ENCODE measurements around the gene ABHD17A.

DNA sequence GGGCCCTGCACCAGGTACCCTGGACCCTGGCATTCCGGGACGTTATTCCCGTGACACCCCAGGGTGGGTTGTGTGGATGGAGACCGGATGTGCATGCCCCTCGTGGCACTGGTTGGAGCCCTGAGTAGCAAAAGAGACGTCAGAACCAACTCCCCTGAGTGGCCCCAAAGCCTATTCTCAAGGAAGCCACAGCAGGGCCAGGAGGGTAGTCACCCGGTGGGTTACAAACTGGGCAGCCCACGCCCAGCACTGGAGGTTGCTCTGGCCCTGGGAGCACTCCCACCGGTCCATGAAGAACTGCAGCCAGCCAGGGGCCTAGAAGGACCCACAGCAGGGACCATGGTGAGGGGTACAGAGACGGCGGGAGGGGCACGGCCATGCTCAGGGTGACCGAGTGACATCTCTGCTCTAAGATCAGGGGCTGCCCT, 29.5 kb downstream of the ABHD17A start:
- TF ChIP-seq, protein P1, sequence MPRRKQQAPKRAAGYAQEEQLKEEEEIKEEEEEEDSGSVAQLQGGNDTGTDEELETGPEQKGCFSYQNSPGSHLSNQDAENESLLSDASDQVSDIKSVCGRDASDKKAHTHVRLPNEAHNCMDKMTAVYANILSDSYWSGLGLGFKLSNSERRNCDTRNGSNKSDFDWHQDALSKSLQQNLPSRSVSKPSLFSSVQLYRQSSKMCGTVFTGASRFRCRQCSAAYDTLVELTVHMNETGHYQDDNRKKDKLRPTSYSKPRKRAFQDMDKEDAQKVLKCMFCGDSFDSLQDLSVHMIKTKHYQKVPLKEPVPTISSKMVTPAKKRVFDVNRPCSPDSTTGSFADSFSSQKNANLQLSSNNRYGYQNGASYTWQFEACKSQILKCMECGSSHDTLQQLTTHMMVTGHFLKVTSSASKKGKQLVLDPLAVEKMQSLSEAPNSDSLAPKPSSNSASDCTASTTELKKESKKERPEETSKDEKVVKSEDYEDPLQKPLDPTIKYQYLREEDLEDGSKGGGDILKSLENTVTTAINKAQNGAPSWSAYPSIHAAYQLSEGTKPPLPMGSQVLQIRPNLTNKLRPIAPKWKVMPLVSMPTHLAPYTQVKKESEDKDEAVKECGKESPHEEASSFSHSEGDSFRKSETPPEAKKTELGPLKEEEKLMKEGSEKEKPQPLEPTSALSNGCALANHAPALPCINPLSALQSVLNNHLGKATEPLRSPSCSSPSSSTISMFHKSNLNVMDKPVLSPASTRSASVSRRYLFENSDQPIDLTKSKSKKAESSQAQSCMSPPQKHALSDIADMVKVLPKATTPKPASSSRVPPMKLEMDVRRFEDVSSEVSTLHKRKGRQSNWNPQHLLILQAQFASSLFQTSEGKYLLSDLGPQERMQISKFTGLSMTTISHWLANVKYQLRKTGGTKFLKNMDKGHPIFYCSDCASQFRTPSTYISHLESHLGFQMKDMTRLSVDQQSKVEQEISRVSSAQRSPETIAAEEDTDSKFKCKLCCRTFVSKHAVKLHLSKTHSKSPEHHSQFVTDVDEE (CRISPR knock-in tag; IDR thresholded peaks at IDR 0.05), result no peak
- TF ChIP-seq RARB (CRISPR knock-in tag; IDR thresholded peaks at IDR 0.05) (no peak), SNAI2 (CRISPR knock-in tag; IDR thresholded peaks at IDR 0.05) (no peak), ZFP3 (CRISPR knock-in tag; IDR thresholded peaks at IDR 0.05) (no peak), ARNTL (CRISPR knock-in tag; IDR thresholded peaks at IDR 0.05; ENCODE audit: borderline replicate concordance, low read depth) (no peak), TCF4 (CRISPR knock-in tag; IDR thresholded peaks at IDR 0.05; ENCODE audit: borderline replicate concordance) (no peak), GLIS3 (CRISPR knock-in tag; IDR thresholded peaks at IDR 0.05) (no peak), PATZ1 (CRISPR knock-in tag; IDR thresholded peaks at IDR 0.05; ENCODE audit: borderline replicate concordance) (no peak), ISL1 (CRISPR knock-in tag; IDR thresholded peaks at IDR 0.05) (no peak), BACH2 (CRISPR knock-in tag; IDR thresholded peaks at IDR 0.05; ENCODE audit: borderline replicate concordance) (no peak), ZNF8 (CRISPR knock-in tag; IDR thresholded peaks at IDR 0.05) (no peak)
- TF ChIP-seq, protein P2, sequence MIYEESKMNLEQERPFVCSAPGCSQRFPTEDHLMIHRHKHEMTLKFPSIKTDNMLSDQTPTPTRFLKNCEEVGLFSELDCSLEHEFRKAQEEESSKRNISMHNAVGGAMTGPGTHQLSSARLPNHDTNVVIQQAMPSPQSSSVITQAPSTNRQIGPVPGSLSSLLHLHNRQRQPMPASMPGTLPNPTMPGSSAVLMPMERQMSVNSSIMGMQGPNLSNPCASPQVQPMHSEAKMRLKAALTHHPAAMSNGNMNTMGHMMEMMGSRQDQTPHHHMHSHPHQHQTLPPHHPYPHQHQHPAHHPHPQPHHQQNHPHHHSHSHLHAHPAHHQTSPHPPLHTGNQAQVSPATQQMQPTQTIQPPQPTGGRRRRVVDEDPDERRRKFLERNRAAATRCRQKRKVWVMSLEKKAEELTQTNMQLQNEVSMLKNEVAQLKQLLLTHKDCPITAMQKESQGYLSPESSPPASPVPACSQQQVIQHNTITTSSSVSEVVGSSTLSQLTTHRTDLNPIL (CRISPR knock-in tag; IDR thresholded peaks at IDR 0.05; ENCODE audit: low read depth), result no peak
